Astrocyte (in vitro differentiated cells and primary cell): ENCODE data around the gene SBF2. TPM values are rescaled to one million over a fixed set of nuclear protein-coding genes. Genes with fewer than 3 reads are reported as not detected.

Experiments
- DNase-seq: peaks from one replicate; pipeline ENCODE4 v3.0.0-alpha.2; 2010; ENCODE audit warnings: low read depth
- FAIRE-seq: peaks from 2 replicates; lab custom pipeline; 2011; peaks lifted over from hg19 to GRCh38; lab: Jason Lieb, UNC
- H2AFZ ChIP-seq: 2 replicates; pipeline ENCODE4 v1.6.0; 2012; ENCODE audit warnings: low read depth, low read length, inconsistent platforms
- H3K27ac ChIP-seq: 2 replicates; pipeline ENCODE4 v1.5.1; 2011; ENCODE audit warnings: low read depth, low read length, inconsistent platforms
- H3K27me3 ChIP-seq: 2 replicates; pipeline ENCODE4 v1.6.0; 2011; ENCODE audit warnings: low read length, inconsistent platforms; ENCODE audit not compliant: insufficient read depth
- H3K36me3 ChIP-seq: 2 replicates; pipeline ENCODE4 v1.5.1; 2011; ENCODE audit warnings: low read length, inconsistent platforms; ENCODE audit not compliant: insufficient read depth
- H3K4me1 ChIP-seq: 2 replicates; pipeline ENCODE4 v1.5.1; 2011; ENCODE audit warnings: low read length, inconsistent platforms; ENCODE audit not compliant: insufficient read depth
- H3K4me2 ChIP-seq: 2 replicates; pipeline ENCODE4 v1.6.0; 2012; ENCODE audit warnings: low read length, inconsistent platforms
- H3K4me3 ChIP-seq: 2 replicates; pipeline ENCODE4 v1.5.1; 2011; ENCODE audit warnings: low read depth, mild to moderate bottlenecking, low read length, inconsistent platforms; ENCODE audit not compliant: insufficient read depth
- H3K79me2 ChIP-seq: 2 replicates; pipeline ENCODE4 v1.6.0; 2012; ENCODE audit warnings: mild to moderate bottlenecking, low read length, inconsistent platforms; ENCODE audit not compliant: insufficient read depth
- H3K9ac ChIP-seq: 2 replicates; pipeline ENCODE4 v1.6.0; 2012; ENCODE audit warnings: mild to moderate bottlenecking, low read length, inconsistent platforms
- H3K9me3 ChIP-seq: 2 replicates; pipeline ENCODE4 v1.5.1; 2012; ENCODE audit warnings: low read depth, mild to moderate bottlenecking, low read length, inconsistent platforms; ENCODE audit not compliant: insufficient read depth
- H4K20me1 ChIP-seq: 2 replicates; pipeline ENCODE4 v1.6.0; 2012; ENCODE audit warnings: low read length, inconsistent platforms; ENCODE audit not compliant: insufficient read depth
- H3K27ac Mint-ChIP-seq: one replicate; pipeline ENCODE4 v1.8.0; 2021; ENCODE audit warnings: mild to moderate bottlenecking, mixed read lengths; ENCODE audit not compliant: unreplicated experiment
- H3K27me3 Mint-ChIP-seq: one replicate; pipeline ENCODE4 v1.8.0; 2021; ENCODE audit warnings: low read depth, mixed read lengths; ENCODE audit not compliant: unreplicated experiment
- H3K36me3 Mint-ChIP-seq: one replicate; pipeline ENCODE4 v1.8.0; 2021; ENCODE audit warnings: low read depth, mixed read lengths; ENCODE audit not compliant: unreplicated experiment
- H3K4me1 Mint-ChIP-seq: one replicate; pipeline ENCODE4 v1.8.0; 2021; ENCODE audit warnings: low read depth, mixed read lengths; ENCODE audit not compliant: unreplicated experiment
- H3K4me3 Mint-ChIP-seq: one replicate; pipeline ENCODE4 v1.8.0; 2021; ENCODE audit warnings: mild to moderate bottlenecking, moderate library complexity, mixed read lengths; ENCODE audit not compliant: unreplicated experiment
- H3K9me3 Mint-ChIP-seq: one replicate; pipeline ENCODE4 v1.8.0; 2021; ENCODE audit warnings: mild to moderate bottlenecking, mixed read lengths; ENCODE audit not compliant: unreplicated experiment
- CTCF ChIP-seq: IDR thresholded peaks from 2 replicates; pipeline ENCODE4 v1.5.1; 2011; ENCODE audit warnings: low read depth, mild to moderate bottlenecking, inconsistent platforms, low read length, moderate library complexity; ENCODE audit not compliant: insufficient read depth
- EZH2 ChIP-seq: IDR thresholded peaks from 2 replicates; pipeline ENCODE4 v1.6.1; 2012; ENCODE audit warnings: mild to moderate bottlenecking, low read length, inconsistent platforms; ENCODE audit not compliant: insufficient read depth
- total RNA-seq: library from RNA; stranded (reverse); gene quantifications from 2 replicates; pipeline ENCODE4 v1.2.1, GENCODE V29; 2021

The SBF2 gene
- total RNA-seq, 1 donor from 2014 or later, result 50.0 TPM

GRCh38 chr11:10012068-10012467 lies 282.0 kb downstream of the SBF2 start:
- peaks cover 37% of the 10 kb centered on the region for H3K9me3 Mint-ChIP-seq
- TF ChIP-seq CTCF (no peak), EZH2 (no peak)
- no peak overlapping the region for H3K27ac ChIP-seq
- H3K4me2 ChIP-seq, result no peak overlapping the region
- H2AFZ ChIP-seq, result no peak overlapping the region
- H3K4me1 Mint-ChIP-seq, result no peaks in the 10 kb centered on the region
- H3K4me3 ChIP-seq, result no peak overlapping the region
- DNase-seq, result no peak
- no peak overlapping the region for H3K27ac Mint-ChIP-seq
- H3K36me3 ChIP-seq, result no peaks in the 10 kb centered on the region
- H3K27me3 Mint-ChIP-seq, result no peaks in the 10 kb centered on the region
- H3K9me3 ChIP-seq, result peaks cover 4% of the 10 kb centered on the region
- no peak for FAIRE-seq
- H3K9ac ChIP-seq, result no peak overlapping the region
- no peaks in the 10 kb centered on the region for H3K27me3 ChIP-seq
- peaks cover 45% of the 10 kb centered on the region for H3K36me3 Mint-ChIP-seq
- no peaks in the 10 kb centered on the region for H3K79me2 ChIP-seq
- H4K20me1 ChIP-seq, result no peaks in the 10 kb centered on the region
- H3K4me3 Mint-ChIP-seq, result no peak overlapping the region
- H3K4me1 ChIP-seq, result no peaks in the 10 kb centered on the region

- Histone ChIP-seq H3K36me3 (no peaks in the 10 kb centered on the region), H3K4me2 (no peak overlapping the region), H3K27ac (no peak overlapping the region), H3K27me3 (no peaks in the 10 kb centered on the region), H3K9me3 (peaks cover 6% of the 10 kb centered on the region), H3K9ac (no peak overlapping the region), H3K79me2 (no peaks in the 10 kb centered on the region), H4K20me1 (no peaks in the 10 kb centered on the region), H2AFZ (no peak overlapping the region), H3K4me1 (no peaks in the 10 kb centered on the region), H3K4me3 (no peak overlapping the region)
- TF ChIP-seq CTCF (no peak), EZH2 (no peak)
- FAIRE-seq (no peak), DNase-seq (no peak)
- Mint-ChIP-seq H3K4me1 (peaks cover 18% of the 10 kb centered on the region), H3K36me3 (peaks cover 31% of the 10 kb centered on the region), H3K27me3 (no peaks in the 10 kb centered on the region), H3K4me3 (no peak overlapping the region), H3K9me3 (peaks cover 24% of the 10 kb centered on the region), H3K27ac (no peak overlapping the region)
Measured at GRCh38 chr11:10005955-10006525, 288.0 kb downstream of the SBF2 start.

- H3K9me3 ChIP-seq, result peaks cover 6% of the 10 kb centered on the region
Measured at GRCh38 chr11:10004526-10005113, 289.4 kb downstream of the SBF2 start.

More at GRCh38 chr11:10004526-10005113, 289.4 kb downstream of the SBF2 start:
- peak overlapping the region; percentile 64 for H3K27ac Mint-ChIP-seq
- FAIRE-seq, result no peak
- DNase-seq, result peak; percentile 26
- no peaks in the 10 kb centered on the region for H3K27me3 Mint-ChIP-seq
- H3K36me3 Mint-ChIP-seq, result peaks cover 20% of the 10 kb centered on the region
- H3K27me3 ChIP-seq, result no peaks in the 10 kb centered on the region
- peak overlapping the region; percentile 7 for H3K27ac ChIP-seq
- no peaks in the 10 kb centered on the region for H3K79me2 ChIP-seq
- H3K4me3 Mint-ChIP-seq, result peak overlapping the region; percentile 2
- no peak overlapping the region for H3K4me3 ChIP-seq
- H2AFZ ChIP-seq, result no peak overlapping the region
- no peaks in the 10 kb centered on the region for H3K36me3 ChIP-seq
- no peaks in the 10 kb centered on the region for H4K20me1 ChIP-seq
- H3K4me1 Mint-ChIP-seq, result peaks cover 18% of the 10 kb centered on the region
- H3K9ac ChIP-seq, result no peak overlapping the region
- no peak for TF ChIP-seq CTCF
- no peak for TF ChIP-seq EZH2
- H3K4me1 ChIP-seq, result no peaks in the 10 kb centered on the region
- no peak overlapping the region for H3K4me2 ChIP-seq
- peaks cover 12% of the 10 kb centered on the region for H3K9me3 Mint-ChIP-seq
